ENCODE data around the gene CENPM. TPM values are rescaled to one million over a fixed set of nuclear protein-coding genes. Genes with fewer than 3 reads are reported as not detected.
A peak's percentile ranks its signal among the peaks of the same experiment; 100 is the strongest.
"Not testable (repeated sequence)": the region's sequence is repeated elsewhere in the genome, so short reads cannot be mapped to it uniquely, and the experiment has no call there.

CENPM gene
- total RNA-seq, 1 experiment from 2014 or later, result 62.4 TPM

DNA sequence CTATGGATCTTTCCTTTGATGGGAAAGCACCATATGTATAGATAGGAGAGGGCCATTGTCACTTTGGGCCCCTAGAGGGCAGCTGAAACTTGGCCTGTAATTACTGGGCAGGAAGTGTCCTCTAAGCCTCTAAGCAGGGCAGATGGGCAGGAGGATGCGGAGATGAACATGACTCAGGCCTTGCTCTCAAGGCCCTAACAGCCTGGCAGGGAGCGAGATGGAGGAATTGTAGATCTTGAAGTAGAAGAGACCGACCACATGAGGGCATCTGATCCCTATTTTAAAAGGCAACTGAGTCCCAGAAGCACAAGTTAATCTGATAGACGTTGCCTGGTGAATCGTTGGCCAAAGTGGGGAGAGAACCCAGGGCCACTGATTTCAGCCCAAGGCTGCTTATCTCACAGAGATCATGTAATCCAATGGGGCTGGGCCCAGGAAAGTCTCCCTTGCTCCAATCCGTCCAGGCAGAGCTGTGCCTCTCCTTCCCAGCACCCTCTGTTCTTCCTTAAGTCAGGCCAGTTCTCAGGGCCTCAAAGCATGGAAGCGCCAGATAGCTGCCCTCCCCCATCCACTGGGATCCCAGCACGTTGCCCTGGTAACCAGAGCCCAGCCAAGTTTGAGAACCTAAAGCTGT, 19.8 kb upstream of the CENPM start:
- DNase-seq (ENCODE audit: low spot score), result peak; percentile 65

GRCh38 chr22:41966225-41966606, 19.3 kb upstream of the CENPM start:
- DNase-seq (ENCODE audit: low spot score), result no peak

- DNase-seq (ENCODE audit: low spot score), result no peak
These were observed 17.1 kb upstream of the CENPM start for GRCh38 chr22:41964112-41964491.

DNA sequence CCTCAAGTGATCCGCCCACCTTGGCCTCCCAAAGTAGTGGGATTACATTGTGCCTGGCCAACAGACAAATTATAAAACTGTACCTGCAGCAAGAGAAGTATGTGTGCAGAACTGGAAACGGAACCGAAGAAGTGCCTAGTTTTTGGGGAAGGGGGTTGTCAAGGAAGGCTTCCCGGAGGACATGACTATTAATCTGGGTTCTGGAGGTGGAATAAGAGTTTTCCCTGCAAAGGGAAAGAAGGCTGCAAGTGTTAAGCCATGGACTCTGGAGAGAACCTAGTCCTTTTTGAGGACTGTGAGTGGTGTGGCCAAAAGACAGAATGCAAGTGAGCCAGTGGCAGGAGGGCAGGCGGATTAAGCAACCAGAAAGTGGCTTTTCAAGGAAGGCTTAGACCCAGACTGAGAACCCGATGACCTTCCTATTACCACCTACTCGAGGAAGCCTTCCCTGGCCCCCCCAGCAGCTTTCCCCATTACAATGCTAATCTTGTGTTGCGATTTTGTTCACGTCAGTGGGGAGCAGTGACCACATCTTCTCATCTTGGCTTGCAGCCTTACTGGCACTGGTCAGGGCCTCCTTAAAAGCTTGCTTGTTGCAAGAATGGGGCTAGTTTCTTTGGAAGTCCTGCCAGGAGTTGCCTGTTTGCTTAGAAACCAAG, 16.6 kb upstream of the CENPM start:
- DNase-seq (ENCODE audit: low spot score), result no peak

GRCh38 chr22:41957941-41958556, 11.1 kb upstream of the CENPM start:
- no peak for DNase-seq (ENCODE audit: low spot score)

DNA sequence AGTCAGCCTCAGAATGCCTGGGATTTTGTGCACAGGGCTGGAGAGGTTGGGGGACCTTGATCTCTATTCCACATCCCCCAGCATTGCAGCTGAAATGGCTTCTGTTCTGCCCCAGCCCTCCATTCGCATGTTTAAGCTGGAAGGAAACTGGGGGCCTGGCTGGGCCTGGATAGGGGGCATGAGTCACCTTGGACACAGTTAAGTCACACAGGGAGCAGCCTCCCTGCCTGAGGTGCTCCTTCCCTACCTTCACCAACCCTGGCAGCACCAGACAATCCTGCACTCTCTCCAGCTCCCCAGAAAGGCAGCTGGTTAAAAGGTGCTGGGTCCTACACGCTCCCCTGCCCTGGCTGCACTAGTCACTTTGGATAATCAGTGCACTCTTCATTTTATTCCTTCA, 5.8 kb upstream of the CENPM start:
- no peak for DNase-seq (ENCODE audit: low spot score)

DNA sequence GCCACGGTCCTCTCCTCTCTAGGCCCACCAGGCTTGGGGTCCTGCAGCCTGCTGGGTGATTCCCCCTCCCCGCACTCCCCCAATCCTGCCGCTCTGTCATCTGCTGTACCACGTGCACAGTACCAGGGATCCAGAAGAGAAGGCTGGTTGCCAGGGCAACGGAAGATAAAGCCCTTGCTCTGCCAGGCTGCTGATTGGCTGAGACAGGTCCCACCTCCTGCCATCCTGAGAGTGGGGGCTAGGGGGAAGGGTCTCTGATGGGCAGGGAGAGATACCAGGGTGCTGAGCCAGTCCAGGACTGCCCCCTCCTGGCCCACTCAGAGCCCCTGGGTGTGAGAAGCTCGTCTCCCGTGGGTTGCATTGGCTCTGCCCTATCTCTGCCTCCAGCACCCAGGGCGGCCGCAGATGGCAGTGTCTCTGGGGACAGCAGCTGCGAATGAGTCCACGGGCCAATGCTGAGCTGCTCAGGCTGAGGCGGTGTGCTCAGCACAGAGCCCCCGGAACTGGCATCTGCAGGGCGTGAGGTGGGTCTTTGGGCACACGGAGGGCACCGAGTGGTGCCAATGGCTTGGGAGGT, 5.0 kb upstream of the CENPM start, which contains the start of gene SMIM45:
Gene SMIM45 (plus strand): TSS at position 253 of the 577 bp plus-strand sequence.
- no peak for DNase-seq (ENCODE audit: low spot score)

- DNase-seq (ENCODE audit: low spot score), result no peak
These were observed 2.5 kb upstream of the CENPM start for GRCh38 chr22:41949297-41949965.

DNA sequence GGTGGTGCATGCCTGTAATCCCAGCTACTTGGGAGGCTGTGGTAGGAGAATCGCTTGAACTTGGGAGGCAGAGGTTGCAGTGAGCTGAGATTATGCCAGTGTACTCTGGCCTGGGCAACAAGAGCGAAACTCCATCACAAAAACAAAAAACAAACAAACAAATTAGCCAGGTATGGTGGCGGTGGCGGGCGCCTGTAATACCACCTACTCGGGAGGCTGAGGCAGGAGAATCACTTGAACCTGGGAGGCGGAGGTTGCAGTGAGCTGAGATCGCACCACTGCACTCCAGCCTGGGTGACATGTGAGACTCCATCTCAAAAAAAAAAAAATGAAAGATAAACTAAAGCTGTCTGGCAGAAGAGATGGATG, 2.0 kb upstream of the CENPM start:
- not testable (repeated sequence) for DNase-seq (ENCODE audit: low spot score)

DNA sequence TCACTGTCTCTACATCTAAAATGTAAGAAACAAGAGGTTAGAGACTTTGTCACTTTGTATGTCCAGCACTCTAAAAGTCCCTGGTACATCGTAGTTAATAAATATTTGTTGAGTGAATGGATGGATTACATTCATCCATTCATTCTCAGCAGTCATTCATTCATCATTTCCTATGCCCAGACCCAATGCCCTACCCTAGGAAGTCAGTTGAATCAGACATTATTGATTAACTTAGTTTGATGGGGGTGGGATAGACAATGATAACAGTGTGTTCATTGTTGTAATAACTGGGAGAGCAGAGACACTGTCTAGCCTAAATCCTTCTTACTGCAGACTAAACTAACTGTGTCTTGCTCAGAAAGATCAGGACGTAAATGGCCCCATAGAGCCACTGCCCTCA, 1.2 kb upstream of the CENPM start:
- no peak for DNase-seq (ENCODE audit: low spot score)

GRCh38 chr22:41947424-41948080, 600 bp upstream of the CENPM start:
- DNase-seq (ENCODE audit: low spot score), result no peak

DNA sequence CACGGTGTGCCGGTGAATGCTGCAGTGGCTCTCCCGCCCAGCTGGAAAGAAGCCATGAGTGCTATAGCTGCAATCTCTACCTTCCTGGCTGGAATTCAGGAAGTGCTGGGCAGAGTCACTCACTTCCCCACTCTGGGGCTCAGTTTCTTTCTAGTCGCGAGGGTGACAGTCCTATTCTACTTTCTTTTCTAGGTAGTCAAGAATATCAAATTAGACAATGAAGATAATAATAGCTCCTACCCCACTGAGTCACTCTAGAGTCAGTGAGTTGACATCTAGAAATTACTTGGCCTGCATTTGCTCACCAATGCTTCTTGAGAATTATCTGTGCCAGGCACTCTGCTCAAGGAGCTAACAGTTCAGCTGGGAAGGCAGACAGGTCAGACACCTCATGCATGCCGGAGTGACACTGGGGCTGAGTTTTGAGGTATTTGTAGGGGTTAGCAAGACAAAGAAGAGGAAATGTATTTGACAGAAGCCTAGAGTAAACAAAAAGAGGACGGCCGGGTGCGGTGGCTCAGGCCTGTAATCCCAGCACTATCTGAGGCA, 3.2 kb downstream of the CENPM start:
- DNase-seq (ENCODE audit: low spot score), result no peak

- DNase-seq (ENCODE audit: low spot score), result peak; percentile 89
These were observed 5.9 kb downstream of the CENPM start for GRCh38 chr22:41940832-41941765.

DNA sequence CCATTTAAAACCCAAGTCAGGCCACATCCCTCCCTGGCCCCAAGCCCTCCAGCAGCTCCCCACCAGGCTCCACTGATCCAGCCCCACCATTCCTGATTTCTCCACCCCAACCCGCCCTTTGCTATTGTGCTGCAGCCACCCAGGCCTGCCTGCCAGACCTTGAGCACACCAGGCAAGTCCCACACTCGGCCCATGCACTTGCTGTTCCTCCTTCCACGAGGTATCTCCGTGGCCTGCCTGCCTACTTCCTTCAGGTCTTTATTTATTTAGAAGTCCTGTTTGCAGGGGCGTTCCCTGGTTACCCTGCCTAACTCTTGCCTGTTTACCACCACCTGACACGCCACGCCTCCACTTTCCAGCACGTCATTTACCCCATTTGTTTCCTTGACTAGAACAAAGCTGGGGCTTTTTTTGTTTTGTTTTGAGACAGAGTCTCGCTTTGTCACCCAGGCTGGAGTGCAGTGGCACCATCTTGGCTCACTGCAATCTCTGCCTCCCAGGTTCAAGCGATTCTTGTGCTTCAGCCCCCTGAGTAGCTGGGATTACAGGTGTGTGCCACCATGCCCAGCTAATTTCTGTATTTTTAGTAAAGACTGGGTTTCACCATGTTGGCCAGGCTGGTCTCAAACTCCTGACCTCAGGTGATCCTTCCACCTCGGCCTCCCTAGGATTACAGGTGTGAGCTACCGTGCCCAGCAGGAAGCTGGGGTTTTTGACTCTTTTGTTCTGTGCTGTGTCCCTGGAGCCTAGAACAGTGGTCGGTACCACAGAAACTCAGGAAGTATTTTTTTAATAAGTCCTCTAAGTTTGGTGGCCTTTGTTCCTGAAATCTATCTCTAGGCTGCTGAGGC, 6.7 kb downstream of the CENPM start:
- no peak for DNase-seq (ENCODE audit: low spot score)

DNA sequence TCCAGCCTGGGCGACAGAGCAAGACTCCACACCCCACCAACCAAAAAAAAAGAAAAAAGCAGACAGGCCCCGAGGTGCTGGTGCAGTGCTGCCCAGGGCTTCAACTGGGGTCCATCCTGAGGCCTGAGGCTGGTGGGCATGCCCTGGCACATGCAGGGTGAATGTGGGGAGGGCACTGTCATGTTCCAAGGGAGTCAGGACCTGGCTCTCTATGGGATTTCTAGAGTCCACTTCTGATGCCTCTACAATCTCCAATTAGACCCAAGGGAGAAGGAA, 10.1 kb downstream of the CENPM start:
- no peak for DNase-seq (ENCODE audit: low spot score)

GRCh38 chr22:41935509-41935908, 11.4 kb downstream of the CENPM start:
- no peak for DNase-seq (ENCODE audit: low spot score)

DNA sequence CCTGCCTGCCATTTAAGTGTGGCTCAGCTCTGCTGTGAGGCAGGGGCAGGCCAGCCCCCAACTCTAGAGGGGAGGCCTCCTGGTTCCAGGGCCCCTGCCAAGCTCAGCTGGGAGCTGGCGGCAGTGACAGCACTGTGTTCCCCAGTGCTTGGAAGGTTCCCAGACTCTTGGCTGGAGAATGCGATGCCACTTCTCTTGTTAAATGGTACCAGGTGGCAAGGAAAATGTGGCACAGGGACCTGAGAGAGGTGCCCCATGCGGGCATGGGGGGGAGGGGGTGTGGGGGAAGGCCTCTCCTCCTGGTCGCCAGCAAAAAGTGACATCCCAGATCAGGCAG, 12.0 kb downstream of the CENPM start:
- no peak for DNase-seq (ENCODE audit: low spot score)

GRCh38 chr22:41934284-41935014, 12.5 kb downstream of the CENPM start:
- no peak for DNase-seq (ENCODE audit: low spot score)

Data from H4 (cell line).